Loucy (cell line): ENCODE results near the gene SNRNP27.

ENCODE experiments used
- CTCF ChIP-seq: fragments of 200-600 bp; sonication (generic); conservative IDR thresholded peaks from 2 replicates; pipeline ENCODE4 v1.5.1; 2014; ENCODE audit warnings: mild to moderate bottlenecking, antibody characterized with exemption, low read length
- EZH2phosphoT487 ChIP-seq: fragments of 200-600 bp; IDR thresholded peaks from 2 replicates; pipeline ENCODE4 v1.6.1; 2018; ENCODE audit warnings: antibody characterized with exemption, mild to moderate bottlenecking, moderate library complexity, borderline replicate concordance

- TF ChIP-seq CTCF (no peak), EZH2phosphoT487 (no peak)
These were observed 2.9 kb upstream of the SNRNP27 start for GRCh38 chr2:69890881-69891280.
